GM23338 (cell line): ENCODE results near the gene C2CD2L. TPM values are rescaled to one million over a fixed set of nuclear protein-coding genes. Genes with fewer than 3 reads are reported as not detected.

ENCODE experiments used
- ATAC-seq: fragments of 200-7000 bp; cut with Tn5 transposase; 3 replicates; pipeline ENCODE4 v1.9.1; 2020
- DNase-seq: peaks from one replicate; pipeline ENCODE4 v3.0.0-alpha.2; 2015; ENCODE audit warnings: low spot score
- H2AFZ ChIP-seq: fragments of 200-600 bp; sonication (generic); 2 replicates; pipeline ENCODE4 v1.8.0; 2016; ENCODE audit warnings: antibody characterized with exemption, mild to moderate bottlenecking, moderate library complexity
- H3F3A ChIP-seq: fragments of 200-600 bp; sonication (generic); replicated peaks from 2 replicates; pipeline ENCODE4 v1.8.0; 2017; ENCODE audit warnings: antibody characterized with exemption, mixed run types, low read depth
- H3K27ac ChIP-seq: fragments of 200-600 bp; sonication (generic); 2 replicates; pipeline ENCODE4 v1.6.1; 2016; ENCODE audit warnings: low read depth
- H3K27me3 ChIP-seq: fragments of 200-600 bp; sonication (generic); 2 replicates; pipeline ENCODE4 v1.8.0; 2016; ENCODE audit warnings: mild to moderate bottlenecking, mixed run types, moderate library complexity; ENCODE audit not compliant: insufficient read depth
- H3K36me3 ChIP-seq: fragments of 200-600 bp; sonication (generic); 2 replicates; pipeline ENCODE4 v1.8.0; 2016; ENCODE audit warnings: mild to moderate bottlenecking; ENCODE audit not compliant: insufficient read depth
- H3K4me1 ChIP-seq: fragments of 200-600 bp; sonication (generic); 2 replicates; pipeline ENCODE4 v1.8.0; 2016; ENCODE audit warnings: mild to moderate bottlenecking, moderate library complexity; ENCODE audit not compliant: insufficient read depth
- H3K4me2 ChIP-seq: fragments of 200-600 bp; sonication (generic); 2 replicates; pipeline ENCODE4 v1.7.1; 2017; ENCODE audit warnings: mixed run types
- H3K4me3 ChIP-seq: fragments of 200-600 bp; sonication (generic); 2 replicates; pipeline ENCODE4 v1.6.1; 2016; ENCODE audit warnings: mixed run types
- H3K79me2 ChIP-seq: fragments of 200-600 bp; sonication (generic); replicated peaks from 2 replicates; pipeline ENCODE4 v1.8.0; 2017; ENCODE audit warnings: mild to moderate bottlenecking; ENCODE audit not compliant: insufficient read depth
- H3K9me2 ChIP-seq: fragments of 200-600 bp; sonication (generic); 2 replicates; pipeline ENCODE4 v1.8.0; 2017; ENCODE audit not compliant: insufficient read depth
- H4K20me1 ChIP-seq: fragments of 200-600 bp; sonication (generic); replicated peaks from 2 replicates; pipeline ENCODE4 v1.8.0; 2017; ENCODE audit warnings: mild to moderate bottlenecking; ENCODE audit not compliant: insufficient read depth
- H3K27ac Mint-ChIP-seq: 2 replicates; pipeline ENCODE4 v1.8.0; 2020; ENCODE audit warnings: inconsistent platforms, mild to moderate bottlenecking, moderate library complexity, mixed read lengths
- H3K27me3 Mint-ChIP-seq: 3 replicates; pipeline ENCODE4 v1.8.0; 2022; ENCODE audit warnings: low read depth, mild to moderate bottlenecking, moderate library complexity, mixed read lengths, inconsistent platforms; ENCODE audit not compliant: insufficient read depth, poor library complexity
- H3K36me3 Mint-ChIP-seq: 3 replicates; pipeline ENCODE4 v1.8.0; 2021; ENCODE audit warnings: low read depth, mild to moderate bottlenecking, inconsistent platforms, moderate library complexity, mixed read lengths
- H3K4me1 Mint-ChIP-seq: 3 replicates; pipeline ENCODE4 v1.8.0; 2020; ENCODE audit warnings: mild to moderate bottlenecking, inconsistent platforms, mixed read lengths
- H3K4me3 Mint-ChIP-seq: 3 replicates; pipeline ENCODE4 v1.8.0; 2021; ENCODE audit warnings: moderate library complexity, mild to moderate bottlenecking, inconsistent platforms, mixed read lengths
- H3K9me3 Mint-ChIP-seq: 3 replicates; pipeline ENCODE4 v1.8.0; 2020; ENCODE audit warnings: moderate library complexity, mild to moderate bottlenecking, inconsistent platforms, mixed read lengths
- CTCF ChIP-seq, 2 experiments: fragments of 200-600 bp in 1 of 2; sonication (generic) in 1 of 2; conservative IDR thresholded peaks; 2 replicates each; pipeline versions ENCODE4 v1.5.1 to v1.6.1; 2016 to 2017; ENCODE audit warnings: antibody characterized with exemption in 2 of 2, low read depth in 2 of 2, mild to moderate bottlenecking in 2 of 2, moderate library complexity in 1 of 2
- ETS1 ChIP-seq: IDR thresholded peaks from 2 replicates; pipeline ENCODE4 v1.6.1; 2016; ENCODE audit warnings: antibody characterized with exemption
- EZH2 ChIP-seq: fragments of 200-600 bp; sonication (generic); IDR thresholded peaks from one replicate; pipeline ENCODE4 v1.8.0; 2017; ENCODE audit warnings: antibody characterized with exemption, mild to moderate bottlenecking, low read depth; ENCODE audit not compliant: unreplicated experiment
- POLR2AphosphoS5 ChIP-seq: IDR thresholded peaks from 2 replicates; pipeline ENCODE4 v1.6.1; 2016; ENCODE audit warnings: antibody characterized with exemption, low read depth
- polyA plus RNA-seq: library from polyadenylated mRNA; unstranded; fragments of >200 nt; fragmentation: Nextera tagmentation; extraction: Ambion mirVana; gene quantifications from 2 replicates; pipeline ENCODE4 v1.2.1, GENCODE V29; 2016
- total RNA-seq: library from RNA; depleted of rRNA; stranded (reverse); fragments of >200 nt; shearing (Covaris generic); gene quantifications from 2 replicates; pipeline ENCODE4 v1.2.3, GENCODE V29; 2014

C2CD2L gene
- total and polyA plus RNA-seq, 2 experiments from 2014 or later, result 1.4 to 4.4 TPM

- peaks cover 8% of the 10 kb centered on the region for H3K27me3 Mint-ChIP-seq
- Histone ChIP-seq H3K27ac (no peak overlapping the region), H3F3A (peaks cover 7% of the 10 kb centered on the region; the same call in 1 of the 2 replicates), H3K4me1 (no peaks in the 10 kb centered on the region), H3K27me3 (no peaks in the 10 kb centered on the region), H3K36me3 (peaks cover 5% of the 10 kb centered on the region; the same call in 1 of the 2 replicates), H3K4me3 (no peak overlapping the region), H3K4me2 (no peak overlapping the region), H3K79me2 (peaks cover 17% of the 10 kb centered on the region), H2AFZ (no peak overlapping the region), H4K20me1 (0 out of 2 replicates have a peak, but pooled peaks cover 6% of the 10 kb centered on the region), H3K9me2 (0 out of 2 replicates have a peak, but pooled peaks cover under 1% of the 10 kb centered on the region)
- no peaks in the 10 kb centered on the region for H3K9me3 Mint-ChIP-seq
- H3K4me1 Mint-ChIP-seq, result peaks cover 6% of the 10 kb centered on the region; the same call in 2 of the 3 replicates
- H3K27ac Mint-ChIP-seq, result no peak overlapping the region
- DNase-seq (peak; percentile 71), ATAC-seq (peak; percentile 59)
- H3K36me3 Mint-ChIP-seq, result peaks cover 5% of the 10 kb centered on the region
- TF ChIP-seq CTCF (conservative IDR thresholded peaks at IDR 0.05; ENCODE audit: low read depth in 2 of 2), result peak; percentile 56 to 71
- TF ChIP-seq EZH2, result no peak
- H3K4me3 Mint-ChIP-seq, result no peak overlapping the region
Measured at GRCh38 chr11:119065369-119065768, 41.8 kb upstream of the C2CD2L start.

GRCh38 chr11:119067371-119068222 lies 39.5 kb upstream of the C2CD2L start, which contains the start of gene VPS11:
Gene VPS11, plus strand, starts transcription at chr11:119067818. Its CDS starts 6 bp downstream, at chr11:119067824.
- Histone ChIP-seq H3F3A (peaks cover 7% of the 10 kb centered on the region; the same call in 1 of the 2 replicates), H3K36me3 (peaks cover 12% of the 10 kb centered on the region; the same call in 1 of the 2 replicates), H3K4me2 (peak within 1 kb of the TSS; percentile 88), H3K27ac (peak within 1 kb of the TSS; percentile 91), H3K4me1 (no peaks in the 10 kb centered on the region), H3K9me2 (no peaks in the 10 kb centered on the region), H3K4me3 (peak within 1 kb of the TSS; percentile 94), H3K27me3 (no peaks in the 10 kb centered on the region), H4K20me1 (0 out of 2 replicates have a peak, but pooled peaks cover 6% of the 10 kb centered on the region), H2AFZ (peak within 1 kb of the TSS; percentile 97), H3K79me2 (peaks cover 17% of the 10 kb centered on the region)
- TF ChIP-seq POLR2AphosphoS5 (peak; percentile 69), CTCF (conservative IDR thresholded peaks at IDR 0.05; ENCODE audit: low read depth in 2 of 2) (no peak), ETS1 (peak; percentile 58)
- H3K9me3 Mint-ChIP-seq, result no peaks in the 10 kb centered on the region
- DNase-seq (peak; percentile 99), ATAC-seq (peak; percentile 98)
- H3K27me3 Mint-ChIP-seq, result peaks cover 8% of the 10 kb centered on the region
- H3K4me3 Mint-ChIP-seq, result peak within 1 kb of the TSS; percentile 99
- peaks cover 6% of the 10 kb centered on the region; the same call in 2 of the 3 replicates for H3K4me1 Mint-ChIP-seq
- H3K27ac Mint-ChIP-seq, result peak within 1 kb of the TSS; percentile 89
- peaks cover 19% of the 10 kb centered on the region for H3K36me3 Mint-ChIP-seq
